HG02938 (cell line): ENCODE measurements around the gene PCDH9.
"Not testable (repeated sequence)": the region's sequence is repeated elsewhere in the genome, so short reads cannot be mapped to it uniquely, and the experiment has no call there.

Experiments used
- ATAC-seq: cut with Tn5 transposase; IDR thresholded peaks from one replicate; pipeline ENCODE4 v1.9.1; 2021; ENCODE audit warnings: mild to moderate bottlenecking, moderate library complexity; ENCODE audit not compliant: unreplicated experiment

Gene PCDH9

GRCh38 chr13:66627512-66627911 is 602.6 kb downstream of the PCDH9 start:
- no peak for ATAC-seq

DNA sequence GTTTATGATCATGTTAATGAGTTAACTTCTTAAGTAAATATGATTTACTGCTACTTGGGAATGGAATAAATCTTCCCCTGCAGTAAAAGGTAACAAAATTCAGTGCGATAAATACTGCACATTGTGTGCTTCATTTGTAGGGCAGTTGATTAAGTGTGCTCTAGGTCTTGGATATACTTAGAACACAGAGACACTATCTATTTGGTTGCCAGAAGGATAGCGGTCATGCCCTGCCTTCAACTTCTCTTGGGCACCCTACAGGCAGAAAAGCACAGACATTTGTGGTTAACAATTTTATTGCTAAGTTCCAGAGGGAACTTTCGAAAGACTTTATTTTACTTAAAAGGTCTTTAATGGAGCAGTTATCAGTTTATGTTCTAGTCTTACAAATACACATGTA is 605.8 kb downstream of the PCDH9 start:
- no peak for ATAC-seq

DNA sequence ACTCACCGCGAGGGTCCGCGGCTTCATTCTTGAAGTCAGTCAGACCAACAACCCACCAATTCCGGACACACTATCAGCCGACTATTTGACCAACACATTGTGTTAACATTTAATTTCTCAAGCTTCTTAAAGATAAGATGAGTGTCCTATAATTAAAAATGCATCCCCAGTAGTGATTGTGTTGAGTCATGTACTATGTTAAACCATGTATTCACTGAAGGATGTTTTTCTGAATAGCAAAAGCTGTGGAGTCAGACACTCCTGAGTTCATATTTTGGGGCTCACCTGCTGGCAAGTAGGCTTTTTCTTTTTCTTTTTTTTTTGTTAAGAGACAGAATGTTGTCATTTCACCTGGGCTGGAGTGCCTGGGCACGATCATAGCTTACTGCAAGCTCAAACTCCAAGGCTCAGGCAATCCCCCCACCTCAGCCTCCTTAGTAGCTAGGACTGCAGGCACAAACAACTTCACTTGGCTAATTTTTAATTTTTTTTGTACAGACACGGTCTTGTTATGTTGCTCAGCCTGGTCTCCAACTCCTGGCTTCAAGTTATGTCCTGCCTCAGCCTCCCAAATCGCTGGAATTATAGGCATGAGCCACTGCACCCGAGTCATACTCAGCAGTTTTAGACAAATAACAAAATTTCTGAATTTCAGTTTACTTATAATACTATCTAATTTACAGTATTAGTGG is 606.9 kb downstream of the PCDH9 start:
- no peak for ATAC-seq

- not testable (repeated sequence) for ATAC-seq
Observed at GRCh38 chr13:66621906-66622447, 608.2 kb downstream of the PCDH9 start.

GRCh38 chr13:66618702-66619101 is 611.4 kb downstream of the PCDH9 start:
- ATAC-seq, result peak; percentile 71

DNA sequence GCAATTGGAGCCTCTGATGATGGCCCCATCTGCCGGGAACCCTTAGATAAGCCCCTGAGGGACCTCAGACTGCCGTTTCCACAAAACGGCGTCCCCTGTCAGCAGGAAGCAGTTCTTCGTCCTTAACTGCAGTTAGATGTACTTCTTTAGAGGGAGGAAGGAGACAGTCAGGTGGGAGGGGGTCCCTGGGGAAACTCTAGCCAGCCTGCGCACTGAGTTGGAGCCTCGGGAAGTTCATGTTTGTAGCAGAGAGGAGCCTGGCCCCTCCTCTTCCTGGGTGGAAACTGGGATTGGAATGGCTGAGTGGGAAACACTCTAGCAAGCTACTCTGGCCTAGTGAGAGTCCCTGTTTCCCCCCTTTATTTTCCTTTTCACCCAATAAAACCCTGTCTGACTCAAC is 612.4 kb downstream of the PCDH9 start:
- no peak for ATAC-seq

GRCh38 chr13:66612983-66613382 is 617.2 kb downstream of the PCDH9 start:
- no peak for ATAC-seq

GRCh38 chr13:66586489-66586888 is 643.6 kb downstream of the PCDH9 start:
- no peak for ATAC-seq

- ATAC-seq, result no peak
Observed at GRCh38 chr13:66585669-66586203, 644.4 kb downstream of the PCDH9 start.

DNA sequence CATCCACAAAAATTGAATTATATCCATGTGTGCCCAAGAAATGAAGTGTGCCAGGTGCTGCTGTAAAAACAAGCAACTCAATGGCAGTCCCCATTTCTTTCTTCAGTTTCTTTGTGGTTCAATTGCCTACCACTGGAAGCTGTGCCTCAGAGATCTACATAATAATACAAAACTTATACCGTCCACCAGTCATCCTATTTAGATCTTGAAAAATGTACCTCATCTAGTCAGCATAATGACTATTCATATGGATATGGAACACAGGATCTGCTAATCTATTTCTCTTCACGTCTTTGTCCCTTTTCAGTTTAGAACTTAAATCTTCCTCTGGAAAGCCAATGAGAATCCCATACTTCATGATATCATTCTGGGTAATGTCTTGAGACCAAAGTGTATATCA is 648.5 kb downstream of the PCDH9 start:
- no peak for ATAC-seq

DNA sequence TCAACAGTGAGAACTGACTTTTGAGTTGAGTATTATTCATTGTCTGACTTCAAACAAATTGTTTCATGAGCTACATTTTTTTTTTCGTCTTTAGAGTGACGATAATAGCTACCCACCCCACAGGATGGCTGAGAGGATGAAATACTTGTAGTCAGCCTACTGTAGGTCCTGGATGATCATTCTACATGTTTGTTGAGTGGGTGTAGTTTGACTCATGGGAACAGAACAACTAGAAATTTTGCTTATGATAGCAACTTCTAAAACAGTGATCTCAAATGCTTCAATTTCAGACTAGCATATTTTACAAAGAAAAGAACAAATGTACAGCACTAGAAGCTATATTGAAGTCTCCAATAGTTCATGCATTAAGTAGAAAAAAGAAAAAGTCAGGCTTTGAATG is 651.8 kb downstream of the PCDH9 start:
- ATAC-seq, result no peak

- no peak for ATAC-seq
Observed at GRCh38 chr13:66577358-66577757, 652.8 kb downstream of the PCDH9 start.

DNA sequence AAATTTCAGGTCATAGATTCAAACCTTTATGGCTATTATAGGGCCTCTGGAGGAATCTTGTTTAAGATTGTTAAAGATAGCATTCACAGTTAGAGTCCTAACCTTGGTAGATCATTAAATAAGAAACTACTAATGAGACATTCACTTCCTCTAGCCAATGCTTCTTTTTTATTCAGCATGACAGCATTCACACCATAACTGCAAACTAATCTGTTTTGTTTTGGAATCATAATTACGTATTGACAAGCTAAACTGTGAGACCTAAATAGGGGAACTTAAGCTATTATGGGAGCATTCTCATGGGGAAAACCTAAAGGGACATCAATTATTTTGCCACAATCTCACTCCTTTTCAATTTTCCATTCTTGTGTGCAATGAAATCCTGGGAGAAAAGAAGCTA is 653.8 kb downstream of the PCDH9 start:
- no peak for ATAC-seq

DNA sequence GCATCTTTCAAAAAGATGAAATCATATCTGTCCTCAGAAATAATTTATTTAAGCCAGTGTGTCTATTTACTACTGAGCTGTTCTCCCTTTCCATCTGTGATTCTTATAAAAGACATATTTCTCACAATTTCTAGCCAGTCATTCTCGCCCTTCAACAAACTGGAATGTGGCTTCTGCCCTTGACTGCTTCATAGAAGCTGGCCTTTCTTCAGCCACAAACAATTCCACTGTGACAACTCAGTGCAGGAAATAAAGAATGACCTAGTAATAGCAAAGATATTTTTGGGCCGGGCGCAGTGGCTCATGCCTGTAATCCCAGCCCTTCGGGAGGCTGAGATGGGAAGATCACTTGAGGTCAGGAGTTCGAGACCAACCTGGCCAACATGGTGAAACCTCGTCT is 655.5 kb downstream of the PCDH9 start:
- no peak for ATAC-seq

DNA sequence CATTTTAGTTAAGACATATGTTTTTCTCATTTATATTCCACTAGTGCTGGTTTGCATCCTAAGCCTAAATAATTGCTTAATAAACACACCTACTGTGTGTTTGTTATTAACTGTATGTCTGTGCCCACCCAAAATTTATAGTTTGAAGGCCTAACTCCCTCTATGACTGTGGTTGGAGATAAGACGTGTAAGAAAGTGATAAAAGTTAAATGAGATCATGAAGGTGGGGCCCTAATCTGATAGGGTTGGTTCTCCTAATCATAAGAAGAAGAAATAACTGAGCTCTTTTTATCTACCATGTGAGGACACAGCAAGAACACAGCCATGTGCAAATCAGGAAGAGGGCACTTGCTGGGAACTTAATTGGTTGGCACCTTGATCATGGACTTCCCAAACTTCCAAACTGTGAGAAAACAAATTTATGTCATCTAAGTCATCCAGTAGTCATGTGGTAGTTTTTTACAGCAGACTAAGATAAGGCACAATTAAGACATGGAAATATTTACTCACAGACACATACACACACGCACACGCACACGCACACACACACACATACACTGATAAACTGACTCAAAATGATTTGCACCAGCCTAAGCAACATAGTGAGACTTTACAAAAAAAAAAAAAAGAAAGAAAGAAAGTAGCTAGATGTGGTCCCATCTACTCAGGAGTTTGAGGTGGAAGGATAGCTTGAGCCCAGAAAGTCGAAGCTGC is 662.1 kb downstream of the PCDH9 start:
- no peak for ATAC-seq

DNA sequence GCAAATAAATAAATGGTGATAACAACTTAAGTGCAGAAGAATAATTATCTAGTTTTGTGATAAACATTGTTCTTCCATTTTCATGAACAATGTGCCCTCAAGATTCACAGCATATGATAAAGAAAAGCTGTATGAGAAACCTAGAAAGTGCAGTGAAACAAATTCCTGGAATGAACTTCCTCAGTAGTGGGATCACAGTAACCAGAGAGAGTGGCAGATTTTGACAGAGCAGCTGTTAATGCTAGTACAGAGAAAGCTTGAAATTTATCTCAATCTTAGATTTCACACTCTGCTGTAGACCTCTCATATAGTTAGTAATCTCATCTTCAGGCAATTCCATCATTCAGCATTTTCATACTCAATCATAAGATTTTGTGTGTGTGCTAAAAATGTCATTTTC is 664.9 kb downstream of the PCDH9 start:
- ATAC-seq, result no peak

DNA sequence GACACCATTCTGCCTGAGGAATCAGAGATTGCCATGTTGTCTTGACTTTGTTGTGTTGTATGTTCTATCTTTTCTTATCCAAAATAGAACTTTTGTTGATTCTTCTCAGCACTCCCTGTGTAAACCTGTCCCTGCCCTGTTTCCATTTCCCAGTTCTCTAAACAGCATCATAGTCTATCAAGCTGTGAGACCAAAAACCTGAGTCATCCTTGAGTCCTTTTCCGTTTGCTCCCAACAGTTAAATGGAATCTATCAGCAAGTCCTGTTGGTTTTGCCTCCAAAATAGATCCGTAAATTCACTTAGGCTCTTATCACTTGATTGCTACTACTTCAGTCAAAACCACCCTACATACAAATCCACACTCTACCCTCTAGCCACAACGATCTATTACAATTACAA is 667.1 kb downstream of the PCDH9 start:
- ATAC-seq, result no peak

DNA sequence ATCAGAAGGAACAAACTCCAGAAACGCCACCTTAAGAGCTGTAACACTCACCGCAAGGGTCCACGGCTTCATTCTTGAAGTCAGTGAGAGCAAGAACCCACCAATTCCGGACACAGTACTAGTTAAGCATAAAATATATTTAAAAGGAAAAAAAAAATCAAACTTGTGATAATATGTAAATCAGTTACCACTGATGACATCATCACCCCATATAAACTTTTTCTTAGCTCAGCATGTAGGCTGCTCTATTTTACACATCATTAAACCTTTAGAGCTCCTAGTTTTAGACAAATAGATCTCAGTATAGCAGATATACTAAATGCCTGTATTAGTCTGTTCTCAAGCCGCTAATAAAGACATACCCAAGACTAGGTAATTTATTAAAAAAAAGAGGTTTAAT is 668.1 kb downstream of the PCDH9 start:
- no peak for ATAC-seq

- ATAC-seq, result no peak
Observed at GRCh38 chr13:66560991-66561390, 669.1 kb downstream of the PCDH9 start.

DNA sequence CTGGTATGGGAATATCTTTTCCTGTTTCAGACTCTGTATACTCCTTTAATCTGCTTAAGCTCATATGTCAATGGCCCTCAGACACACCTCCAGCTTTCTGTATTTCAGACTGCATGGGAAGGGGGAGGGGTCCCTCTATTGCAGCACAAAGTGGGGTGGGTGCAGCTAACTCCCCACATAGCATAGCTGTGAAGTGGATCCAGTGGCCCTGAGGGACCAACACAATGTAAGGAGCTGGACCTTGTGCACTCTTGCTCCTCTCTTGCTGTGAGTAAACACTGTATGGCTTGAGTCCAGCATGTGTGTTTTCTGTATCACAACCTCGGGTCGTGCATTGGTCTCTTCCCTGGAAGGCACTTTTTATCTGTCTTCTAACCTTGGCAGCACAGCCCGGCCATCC is 669.9 kb downstream of the PCDH9 start:
- no peak for ATAC-seq

DNA sequence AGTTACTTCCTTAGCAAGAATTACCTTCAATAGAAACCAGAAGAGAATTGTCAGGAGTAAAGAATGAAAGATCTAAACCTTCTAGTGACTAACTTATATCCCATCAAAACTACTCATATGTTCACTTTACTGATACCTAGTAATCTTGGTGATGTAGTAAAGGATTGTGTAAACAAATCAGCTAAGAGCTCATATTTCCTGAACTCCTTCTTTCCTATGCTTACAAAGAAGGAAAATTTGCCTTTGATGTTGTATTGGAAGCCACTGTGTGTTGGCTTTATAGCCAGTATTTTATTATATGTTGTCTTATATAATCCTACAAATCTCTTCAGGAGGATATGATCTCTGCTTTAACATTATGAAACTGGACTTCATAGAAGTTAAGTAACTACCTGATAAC is 671.0 kb downstream of the PCDH9 start:
- no peak for ATAC-seq

GRCh38 chr13:66558506-66558905 is 671.6 kb downstream of the PCDH9 start:
- no peak for ATAC-seq
